GM21360 (cell line): ENCODE data around the gene ACOT7.
"Not testable (repeated sequence)": the region's sequence is repeated elsewhere in the genome, so short reads cannot be mapped to it uniquely, and the experiment has no call there.

Experiments used
- ATAC-seq: cut with Tn5 transposase; IDR thresholded peaks from one replicate; pipeline ENCODE4 v1.9.1; 2021; ENCODE audit warnings: mild to moderate bottlenecking, moderate library complexity; ENCODE audit not compliant: unreplicated experiment

Gene ACOT7

GRCh38 chr1:6401673-6402072, 8.1 kb upstream of the ACOT7 start:
- ATAC-seq = no peak

GRCh38 chr1:6399294-6399693, 5.7 kb upstream of the ACOT7 start:
- no peak for ATAC-seq

- no peak for ATAC-seq
Measured at GRCh38 chr1:6397844-6398441, 4.4 kb upstream of the ACOT7 start.

- no peak for ATAC-seq
Measured at GRCh38 chr1:6396998-6397397, 3.4 kb upstream of the ACOT7 start.

- ATAC-seq = not testable (repeated sequence)
Measured at GRCh38 chr1:6395781-6396244, 2.2 kb upstream of the ACOT7 start.

GRCh38 chr1:6395130-6395529, 1.6 kb upstream of the ACOT7 start:
- not testable (repeated sequence) for ATAC-seq

DNA sequence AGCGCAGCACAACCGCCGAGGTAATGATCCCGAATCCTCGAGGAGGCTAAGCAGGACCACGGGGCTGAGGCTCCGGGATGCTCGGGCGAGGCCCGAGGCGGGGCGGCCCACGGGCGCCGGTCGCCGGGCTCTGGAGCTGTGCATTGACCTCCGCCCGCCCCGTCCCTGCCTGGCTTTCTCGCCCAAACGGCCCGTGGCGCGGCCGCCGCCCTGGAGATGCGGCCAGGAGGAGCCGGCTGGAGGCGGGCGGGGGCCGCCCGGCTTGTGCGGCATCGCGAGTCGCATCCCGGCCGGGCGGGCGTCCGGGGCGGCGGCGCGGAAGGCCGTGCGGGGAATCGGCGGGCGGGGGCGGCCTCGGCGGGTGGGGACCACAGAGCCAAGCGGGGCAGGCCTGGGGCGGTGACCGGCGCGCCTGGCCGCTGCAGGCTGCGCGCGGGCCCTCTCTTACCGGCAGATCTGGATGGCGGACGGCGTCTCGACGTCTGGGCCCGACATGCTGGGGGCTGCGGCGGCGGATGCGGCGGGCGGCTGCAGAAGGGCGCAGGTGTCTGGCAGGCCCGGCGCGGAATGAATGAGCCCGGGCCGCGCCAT, 663 bp downstream of the ACOT7 start:
- ATAC-seq = no peak

GRCh38 chr1:6391951-6392808, 1.4 kb downstream of the ACOT7 start:
- ATAC-seq = peak; percentile 3

DNA sequence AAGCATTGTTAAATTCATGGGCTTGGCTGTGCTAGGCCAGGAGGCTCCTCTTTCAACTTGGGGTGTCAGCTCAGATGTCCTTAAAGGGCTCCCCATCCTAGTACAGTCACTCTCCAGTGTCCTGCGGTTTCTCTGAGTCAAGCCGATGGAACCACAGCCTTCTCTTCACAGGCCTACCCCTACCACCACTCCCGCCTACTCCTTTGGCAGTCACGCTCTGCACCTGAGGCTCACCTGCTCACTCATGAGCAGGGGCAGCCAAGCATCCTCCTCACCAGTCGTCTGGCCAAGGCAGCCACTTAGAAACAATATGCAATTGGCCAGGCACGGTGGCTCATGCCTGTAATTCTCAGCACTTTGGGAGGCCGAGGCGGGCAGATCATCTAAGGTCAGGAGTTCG, 3.6 kb downstream of the ACOT7 start:
- no peak for ATAC-seq

DNA sequence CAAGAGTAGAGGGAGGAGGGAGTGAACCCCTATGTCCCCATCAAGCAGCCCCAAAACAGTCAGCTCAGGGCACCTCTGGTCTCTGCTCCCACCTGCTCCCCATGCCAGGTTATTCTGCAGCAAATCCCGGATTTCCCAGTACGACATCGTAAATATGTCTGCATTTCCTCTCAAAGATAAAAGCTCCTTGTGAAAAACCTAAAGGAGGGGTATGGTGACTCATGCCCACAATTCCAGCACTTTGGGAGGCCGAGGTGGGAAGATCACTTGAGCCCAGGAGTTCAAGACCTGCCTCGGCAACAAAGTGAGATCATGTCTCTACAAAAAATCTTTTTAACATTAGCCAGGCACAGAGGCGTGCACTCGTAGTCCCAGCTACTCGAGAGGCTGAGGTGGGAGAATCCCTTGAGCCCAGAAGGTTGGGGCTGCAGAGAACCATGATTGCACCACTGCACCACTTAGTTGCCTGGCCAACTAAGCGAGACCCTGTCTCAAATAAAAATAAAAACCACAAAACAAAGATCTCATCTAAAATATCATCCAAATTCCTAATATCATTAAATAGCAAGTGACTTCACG, 7.1 kb downstream of the ACOT7 start:
- no peak for ATAC-seq

DNA sequence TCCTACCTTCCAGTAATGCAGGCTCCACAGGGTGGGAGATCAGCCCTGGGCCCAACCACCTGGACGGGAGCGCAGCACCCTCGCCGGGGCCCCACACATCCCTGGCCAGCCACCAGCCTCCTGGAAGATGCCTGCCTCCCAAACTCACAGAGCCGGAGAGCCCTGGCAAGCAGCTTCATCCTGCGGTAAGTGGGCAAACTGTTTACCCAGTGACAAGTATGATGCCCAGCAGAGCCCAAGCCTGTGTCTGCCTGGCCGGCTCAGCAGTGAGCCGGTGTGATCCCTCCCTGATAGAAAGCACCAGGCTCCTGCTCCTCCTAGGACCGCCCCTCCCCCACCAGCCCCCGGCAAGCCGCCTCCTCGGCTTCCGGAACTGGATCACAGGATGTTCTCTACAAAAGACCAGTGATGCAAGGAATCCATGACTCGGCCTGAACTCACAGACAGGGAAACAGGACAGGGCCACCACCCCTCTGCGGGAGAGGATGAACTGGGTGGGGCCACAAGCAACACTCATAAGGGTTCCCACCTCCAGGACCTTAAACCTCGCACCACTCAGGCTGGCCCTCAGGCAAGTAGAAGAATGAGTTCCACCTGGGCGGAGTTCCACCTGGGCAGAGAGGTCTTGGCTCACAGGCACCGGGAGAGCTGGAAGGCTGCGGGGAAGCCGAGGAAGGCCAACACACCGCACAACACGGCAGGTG, 7.9 kb downstream of the ACOT7 start:
- ATAC-seq = no peak

DNA sequence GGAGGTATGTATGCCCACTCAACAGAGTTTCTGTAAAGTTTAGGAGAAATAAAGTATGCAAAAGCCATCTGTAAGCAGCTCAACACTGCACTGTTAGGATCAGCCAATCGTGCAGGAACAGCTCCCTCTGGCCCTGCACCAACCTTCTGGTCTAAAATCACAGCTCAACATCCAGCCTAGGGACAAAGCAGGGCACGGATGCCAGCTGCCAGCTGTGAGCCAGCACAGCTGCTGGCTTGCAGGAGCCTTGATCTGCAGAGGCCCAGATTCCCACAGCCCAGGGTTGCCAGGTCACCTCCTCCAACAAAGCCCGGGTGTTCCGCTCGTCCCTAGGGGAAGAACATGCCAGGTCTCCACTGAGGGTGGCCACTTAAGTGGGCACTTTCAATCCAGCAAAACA, 8.6 kb downstream of the ACOT7 start:
- ATAC-seq = no peak

DNA sequence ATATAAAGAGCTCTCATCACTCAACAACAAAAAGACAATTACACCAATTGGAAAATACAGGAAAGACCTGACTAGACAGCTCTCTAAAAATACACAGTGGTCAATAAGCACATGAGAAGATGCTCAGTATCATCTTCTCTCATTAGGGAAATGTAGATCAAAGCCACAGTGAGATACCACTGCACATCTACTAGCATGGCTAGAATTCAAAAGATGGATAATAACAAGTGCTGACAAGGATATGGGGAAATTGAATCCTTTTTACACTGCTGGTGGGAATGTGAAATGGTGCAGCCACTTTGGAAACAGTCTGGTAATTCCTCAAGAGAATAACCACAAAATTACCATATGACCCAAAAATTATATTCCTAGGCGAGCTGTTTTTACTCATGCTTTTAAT, 9.4 kb downstream of the ACOT7 start:
- ATAC-seq = no peak

DNA sequence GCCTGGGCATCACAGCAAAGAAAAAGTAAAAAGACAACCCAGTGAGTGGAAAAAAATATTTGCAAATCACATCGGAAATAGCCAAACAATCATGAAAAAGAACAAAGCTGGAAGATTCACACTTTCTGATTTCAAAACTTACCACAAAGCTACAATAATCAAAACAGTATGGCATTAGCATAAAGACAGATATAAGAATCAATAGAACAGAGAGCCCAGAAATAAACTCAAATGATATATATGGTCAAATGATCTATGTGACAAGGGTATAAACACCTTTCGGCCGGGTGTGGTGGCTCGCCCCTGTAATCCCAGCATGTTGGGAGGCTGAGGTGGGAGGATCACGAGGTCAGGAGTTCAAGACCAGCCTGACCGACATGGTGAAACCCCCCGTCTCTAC, 13.5 kb downstream of the ACOT7 start:
- ATAC-seq = no peak

DNA sequence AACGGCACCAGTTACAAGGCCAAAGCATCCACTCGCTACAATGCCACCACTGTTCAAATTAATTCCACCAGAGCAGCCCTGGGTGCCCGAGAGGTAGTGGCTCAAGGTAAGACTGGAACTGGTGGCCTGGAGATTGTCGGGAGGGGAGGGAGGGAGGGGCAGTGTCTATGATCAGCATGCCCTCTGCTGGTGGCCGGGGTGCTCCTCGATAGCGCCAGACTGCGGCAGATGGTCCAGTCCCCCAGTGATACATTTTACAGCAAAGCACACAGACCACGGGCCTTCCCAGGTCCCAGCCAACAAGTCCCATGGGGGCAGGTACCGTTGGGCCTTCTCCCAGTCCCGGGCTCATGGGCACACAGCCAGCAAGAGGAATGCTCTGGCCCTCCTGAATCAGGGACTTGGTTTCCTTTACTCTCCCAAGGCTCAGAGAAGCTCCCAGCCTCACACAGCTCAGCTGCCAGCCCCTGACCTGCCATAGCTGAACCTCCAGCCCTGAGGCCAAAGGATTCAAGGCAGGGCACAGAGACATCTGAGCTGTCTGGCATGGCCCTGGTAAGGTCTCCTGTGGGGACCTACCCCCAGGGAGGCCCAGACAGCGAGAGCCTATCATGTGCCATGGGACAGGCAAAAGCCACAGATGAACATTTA, 15.3 kb downstream of the ACOT7 start:
- no peak for ATAC-seq

GRCh38 chr1:6373961-6374720, 19.4 kb downstream of the ACOT7 start:
- ATAC-seq = no peak

GRCh38 chr1:6372236-6372635, 21.3 kb downstream of the ACOT7 start:
- ATAC-seq = not testable (repeated sequence)

DNA sequence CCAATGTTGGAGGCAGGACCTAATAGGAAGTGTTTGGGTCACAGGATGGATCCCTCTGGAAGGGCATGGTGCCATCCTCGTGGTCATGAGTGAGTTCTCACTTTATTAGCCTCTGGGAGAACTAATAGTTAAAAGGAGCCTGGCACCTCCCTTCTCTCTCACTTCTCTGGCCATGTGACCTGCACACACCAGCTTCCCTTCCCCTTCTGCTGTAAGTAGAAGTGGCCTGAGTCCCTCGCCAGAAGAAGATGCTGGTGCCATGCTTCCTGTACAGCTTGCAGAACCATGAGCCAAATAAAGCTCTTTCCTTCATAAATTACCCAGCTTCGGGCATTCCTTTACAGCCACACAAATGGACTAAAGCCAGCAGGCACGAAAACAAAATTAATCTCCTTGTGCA, 23.6 kb downstream of the ACOT7 start:
- no peak for ATAC-seq

- no peak for ATAC-seq
Measured at GRCh38 chr1:6367381-6368012, 26.1 kb downstream of the ACOT7 start.
